K562 (cell line): ENCODE results near the gene NDUFA5.

Experiments used
- RBM34 ChIP-seq: fragments of 200-400 bp; formaldehyde crosslinking; IDR thresholded peaks from 2 replicates; pipeline ENCODE4 v1.6.1; 2018; ENCODE audit warnings: low read length, borderline replicate concordance; ENCODE audit not compliant: insufficient read depth
- ZNF24 ChIP-seq: fragments of 450-650 bp; IDR thresholded peaks from 2 replicates; pipeline ENCODE4 v1.6.1; 2016

DNA sequence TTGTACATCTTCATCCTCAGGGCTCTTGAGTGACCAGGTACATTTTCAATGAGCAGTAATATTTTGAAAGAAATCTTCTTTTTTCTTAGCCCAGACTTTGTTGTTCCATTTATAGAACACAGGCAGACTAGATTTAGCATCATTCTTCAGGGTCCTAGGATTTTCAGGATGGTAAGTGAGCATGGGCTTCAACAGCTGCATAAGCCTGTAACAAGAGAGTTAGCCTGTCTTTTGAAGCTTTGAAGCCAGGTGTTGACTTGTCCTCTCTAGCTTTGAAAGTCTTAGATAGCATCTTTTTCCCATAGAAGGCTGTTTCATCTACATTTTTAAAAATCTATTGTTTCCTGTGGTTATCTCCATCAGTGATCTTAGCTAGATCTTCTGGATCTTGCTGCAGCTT lies 4.5 kb upstream of the NDUFA5 start:
- TF ChIP-seq RBM34, result no peak
- TF ChIP-seq ZNF24, result no peak
